HFFc6 (cell line): Measurements from ENCODE around the gene ACTR5. TPM values are rescaled to one million over a fixed set of nuclear protein-coding genes. Genes with fewer than 3 reads are reported as not detected.
A peak's percentile ranks its signal among the peaks of the same experiment; 100 is the strongest.

Experiments
- DNase-seq: peaks from one replicate; pipeline ENCODE4 v3.0.0-alpha.2; 2018
- H3K27ac Mint-ChIP-seq: 2 replicates; pipeline ENCODE4 v1.8.0; 2020; ENCODE audit warnings: mild to moderate bottlenecking, mixed read lengths
- H3K27me3 Mint-ChIP-seq: 2 replicates; pipeline ENCODE4 v1.8.0; 2021; ENCODE audit warnings: mild to moderate bottlenecking, moderate library complexity, mixed read lengths; ENCODE audit not compliant: insufficient read depth
- H3K36me3 Mint-ChIP-seq: 2 replicates; pipeline ENCODE4 v1.8.0; 2021; ENCODE audit warnings: low read depth, mixed read lengths
- H3K4me1 Mint-ChIP-seq: 2 replicates; pipeline ENCODE4 v1.8.0; 2020; ENCODE audit warnings: low read depth, mixed read lengths
- H3K4me3 Mint-ChIP-seq: 2 replicates; pipeline ENCODE4 v1.8.0; 2020; ENCODE audit warnings: mild to moderate bottlenecking, moderate library complexity, mixed read lengths
- H3K9me3 Mint-ChIP-seq: 2 replicates; pipeline ENCODE4 v1.8.0; 2020; ENCODE audit warnings: mild to moderate bottlenecking, mixed read lengths
- CTCF ChIP-seq: fragments of 200-600 bp; sonication (generic); IDR thresholded peaks from 2 replicates; pipeline ENCODE4 v1.5.0; 2021; ENCODE audit warnings: antibody characterized with exemption, mild to moderate bottlenecking
- total RNA-seq, 6 experiments: library from RNA; stranded (reverse); fragmentation: NEBNext Ultra II Directional; extraction: Animal tissue kit (Norgen Biotek cat#: 25700); gene quantifications; 2 replicates in 1 of 6; 3 replicates in 5 of 6; pipeline ENCODE4 v1.2.3, GENCODE V29; 2021

The ACTR5 gene
- total RNA-seq, 6 experiments from 2014 or later, result 3.2 to 4.3 (median 3.8) TPM

- no peak for TF ChIP-seq CTCF
- no peak for DNase-seq
- Mint-ChIP-seq H3K27me3 (no peaks in the 10 kb centered on the region; the same call in 1 of the 2 replicates), H3K4me1 (peaks cover 11% of the 10 kb centered on the region), H3K27ac (no peak overlapping the region), H3K36me3 (peaks cover 34% of the 10 kb centered on the region), H3K9me3 (no peaks in the 10 kb centered on the region), H3K4me3 (no peak overlapping the region)
These were observed 10.8 kb downstream of the ACTR5 start for GRCh38 chr20:38759106-38759505.

GRCh38 chr20:38760978-38761377 is 12.7 kb downstream of the ACTR5 start:
- H3K36me3 Mint-ChIP-seq, result peaks cover 30% of the 10 kb centered on the region
- no peak for TF ChIP-seq CTCF
- H3K4me3 Mint-ChIP-seq, result no peak overlapping the region
- H3K27ac Mint-ChIP-seq, result no peak overlapping the region
- peaks cover 30% of the 10 kb centered on the region for H3K4me1 Mint-ChIP-seq
- no peak for DNase-seq
- H3K27me3 Mint-ChIP-seq, result no peaks in the 10 kb centered on the region; the same call in 1 of the 2 replicates
- no peaks in the 10 kb centered on the region for H3K9me3 Mint-ChIP-seq

- no peak overlapping the region for H3K4me3 Mint-ChIP-seq
- peaks cover 25% of the 10 kb centered on the region for H3K36me3 Mint-ChIP-seq
- H3K27me3 Mint-ChIP-seq, result no peaks in the 10 kb centered on the region; the same call in 1 of the 2 replicates
- DNase-seq, result no peak
- H3K9me3 Mint-ChIP-seq, result no peaks in the 10 kb centered on the region
- no peak overlapping the region for H3K27ac Mint-ChIP-seq
- TF ChIP-seq CTCF, result no peak
- peaks cover 33% of the 10 kb centered on the region for H3K4me1 Mint-ChIP-seq
These were observed 13.9 kb downstream of the ACTR5 start for GRCh38 chr20:38762174-38762573.

GRCh38 chr20:38763616-38764015 is 15.4 kb downstream of the ACTR5 start:
- no peak for TF ChIP-seq CTCF
- peaks cover 32% of the 10 kb centered on the region for H3K36me3 Mint-ChIP-seq
- no peak for DNase-seq
- no peaks in the 10 kb centered on the region for H3K9me3 Mint-ChIP-seq
- H3K4me1 Mint-ChIP-seq, result peaks cover 33% of the 10 kb centered on the region
- H3K27ac Mint-ChIP-seq, result no peak overlapping the region
- H3K4me3 Mint-ChIP-seq, result no peak overlapping the region
- no peaks in the 10 kb centered on the region; the same call in 1 of the 2 replicates for H3K27me3 Mint-ChIP-seq

GRCh38 chr20:38764567-38765318 is 16.5 kb downstream of the ACTR5 start:
- peak overlapping the region; percentile 76 for H3K27ac Mint-ChIP-seq
- peaks cover 32% of the 10 kb centered on the region for H3K36me3 Mint-ChIP-seq
- TF ChIP-seq CTCF, result no peak
- peak; percentile 84 for DNase-seq
- no peaks in the 10 kb centered on the region for H3K9me3 Mint-ChIP-seq
- peaks cover 33% of the 10 kb centered on the region for H3K4me1 Mint-ChIP-seq
- H3K4me3 Mint-ChIP-seq, result peak overlapping the region; percentile 38; the same call in 1 of the 2 replicates
- H3K27me3 Mint-ChIP-seq, result no peaks in the 10 kb centered on the region; the same call in 1 of the 2 replicates
